ENCODE results near the gene KHDC4.

DNA sequence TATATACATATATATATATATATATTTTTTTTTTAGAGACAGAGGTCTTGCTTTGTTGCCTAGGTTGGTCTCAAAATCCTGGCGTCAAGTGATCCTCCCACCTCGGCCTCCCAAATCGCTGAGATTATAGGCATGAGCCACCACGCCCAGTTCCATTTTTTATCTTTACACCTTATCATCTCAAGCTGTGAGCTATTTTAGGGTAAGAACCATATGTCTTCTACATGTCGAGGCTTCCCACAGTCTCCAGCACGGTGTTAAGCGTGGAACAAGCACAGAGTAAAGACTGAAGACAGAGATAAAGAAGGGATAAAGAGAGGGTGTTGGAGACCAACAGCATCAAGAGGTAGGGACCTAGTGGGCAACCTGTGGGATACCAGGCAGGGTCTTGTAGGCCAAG, 30.0 kb upstream of the KHDC4 start:
- TF ChIP-seq EZH2 (IDR thresholded peaks at IDR 0.05) (no peak), FOXP2 (optimal IDR thresholded peaks at IDR 0.05; ENCODE audit: control extremely low read depth, extremely low read length, insufficient read depth) (no peak)
